Peyer's patch (tissue), 4 donors: ENCODE results near the gene CYP3A4.

Experiments
- POLR2A ChIP-seq, 2 donors: fragments of 450-650 bp; IDR thresholded peaks; one replicate each; pipeline ENCODE4 v1.5.1; 2017; ENCODE audit warnings: antibody characterized with exemption in 2 of 2, mild to moderate bottlenecking in 2 of 2, moderate library complexity in 2 of 2
- TF ChIP-seq, protein P1 (sequence below), 6 experiments: fragments of 450-650 bp in 4 of 6; fragments of 200-600 bp in 2 of 6; sonication (generic) in 1 of 6; IDR thresholded peaks; one replicate each; pipeline ENCODE4 v1.5.1; 2017 to 2019; ENCODE audit warnings: antibody characterized with exemption in 6 of 6, mild to moderate bottlenecking in 3 of 6, moderate library complexity in 1 of 6

DNA sequence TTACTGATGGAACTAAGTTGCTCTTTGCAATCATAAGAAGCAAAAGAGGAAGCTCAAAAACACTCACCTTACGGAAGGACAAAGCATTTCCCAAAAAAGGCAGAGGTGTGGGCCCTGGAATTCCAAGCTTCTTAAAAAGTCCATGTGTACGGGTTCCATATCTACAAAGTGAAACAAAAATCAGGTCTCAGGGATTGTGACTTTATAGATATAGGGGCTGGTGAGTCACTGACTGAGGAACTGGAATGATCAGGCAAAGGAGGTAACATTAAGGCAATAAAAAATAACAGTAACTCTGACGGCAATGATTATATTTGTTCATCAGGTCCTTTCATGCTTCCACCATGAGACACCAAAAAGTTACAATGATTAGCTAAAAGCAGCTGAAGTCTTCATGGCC lies 53.0 kb downstream of the CYP3A4 start:
- TF ChIP-seq, protein P1, sequence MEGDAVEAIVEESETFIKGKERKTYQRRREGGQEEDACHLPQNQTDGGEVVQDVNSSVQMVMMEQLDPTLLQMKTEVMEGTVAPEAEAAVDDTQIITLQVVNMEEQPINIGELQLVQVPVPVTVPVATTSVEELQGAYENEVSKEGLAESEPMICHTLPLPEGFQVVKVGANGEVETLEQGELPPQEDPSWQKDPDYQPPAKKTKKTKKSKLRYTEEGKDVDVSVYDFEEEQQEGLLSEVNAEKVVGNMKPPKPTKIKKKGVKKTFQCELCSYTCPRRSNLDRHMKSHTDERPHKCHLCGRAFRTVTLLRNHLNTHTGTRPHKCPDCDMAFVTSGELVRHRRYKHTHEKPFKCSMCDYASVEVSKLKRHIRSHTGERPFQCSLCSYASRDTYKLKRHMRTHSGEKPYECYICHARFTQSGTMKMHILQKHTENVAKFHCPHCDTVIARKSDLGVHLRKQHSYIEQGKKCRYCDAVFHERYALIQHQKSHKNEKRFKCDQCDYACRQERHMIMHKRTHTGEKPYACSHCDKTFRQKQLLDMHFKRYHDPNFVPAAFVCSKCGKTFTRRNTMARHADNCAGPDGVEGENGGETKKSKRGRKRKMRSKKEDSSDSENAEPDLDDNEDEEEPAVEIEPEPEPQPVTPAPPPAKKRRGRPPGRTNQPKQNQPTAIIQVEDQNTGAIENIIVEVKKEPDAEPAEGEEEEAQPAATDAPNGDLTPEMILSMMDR (IDR thresholded peaks at IDR 0.05) = no peak
- TF ChIP-seq POLR2A (IDR thresholded peaks at IDR 0.05) = no peak
